ENCODE data around the gene FIBP. TPM values are rescaled to one million over a fixed set of nuclear protein-coding genes. Genes with fewer than 3 reads are reported as not detected.
A peak's percentile ranks its signal among the peaks of the same experiment; 100 is the strongest.

FIBP gene
- total and polyA plus RNA-seq, 12 donors: 57.9 to 183 (median 72.4) TPM

- H3K9me3 ChIP-seq (replicated peaks in 1 of 3): no peaks in the 10 kb centered on the region
- TF ChIP-seq POLR2A (IDR thresholded peaks at IDR 0.05): peak in 1 of 2 donors; percentile 69
- TF ChIP-seq, protein P1, sequence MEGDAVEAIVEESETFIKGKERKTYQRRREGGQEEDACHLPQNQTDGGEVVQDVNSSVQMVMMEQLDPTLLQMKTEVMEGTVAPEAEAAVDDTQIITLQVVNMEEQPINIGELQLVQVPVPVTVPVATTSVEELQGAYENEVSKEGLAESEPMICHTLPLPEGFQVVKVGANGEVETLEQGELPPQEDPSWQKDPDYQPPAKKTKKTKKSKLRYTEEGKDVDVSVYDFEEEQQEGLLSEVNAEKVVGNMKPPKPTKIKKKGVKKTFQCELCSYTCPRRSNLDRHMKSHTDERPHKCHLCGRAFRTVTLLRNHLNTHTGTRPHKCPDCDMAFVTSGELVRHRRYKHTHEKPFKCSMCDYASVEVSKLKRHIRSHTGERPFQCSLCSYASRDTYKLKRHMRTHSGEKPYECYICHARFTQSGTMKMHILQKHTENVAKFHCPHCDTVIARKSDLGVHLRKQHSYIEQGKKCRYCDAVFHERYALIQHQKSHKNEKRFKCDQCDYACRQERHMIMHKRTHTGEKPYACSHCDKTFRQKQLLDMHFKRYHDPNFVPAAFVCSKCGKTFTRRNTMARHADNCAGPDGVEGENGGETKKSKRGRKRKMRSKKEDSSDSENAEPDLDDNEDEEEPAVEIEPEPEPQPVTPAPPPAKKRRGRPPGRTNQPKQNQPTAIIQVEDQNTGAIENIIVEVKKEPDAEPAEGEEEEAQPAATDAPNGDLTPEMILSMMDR (IDR thresholded peaks at IDR 0.05): no peak
- peak; percentile 90 to 99 (median 96) for DNase-seq
- intact Hi-C loops (cut with DNase I): no loop called here
- peak overlapping the region; percentile 19 to 95 (median 86) for H3K27ac ChIP-seq
- 10 to 29% (median 15%) methylated on average over 2 to 13 of the region's 13 CpGs for WGBS, 4 donors
- peaks cover 0 to 4% of the 10 kb centered on the region in 2 donors for H3K36me3 ChIP-seq (replicated peaks in 1 of 2)
- no peaks in the 10 kb centered on the region for H3K27me3 ChIP-seq
- peaks cover 35 to 52% of the 10 kb centered on the region in 2 donors for H3K4me1 ChIP-seq (replicated peaks in 1 of 2)
- no peak overlapping the region for H3K4me3 ChIP-seq
These were observed 27.6 kb upstream of the FIBP start for GRCh38 chr11:65915821-65916251.

DNA sequence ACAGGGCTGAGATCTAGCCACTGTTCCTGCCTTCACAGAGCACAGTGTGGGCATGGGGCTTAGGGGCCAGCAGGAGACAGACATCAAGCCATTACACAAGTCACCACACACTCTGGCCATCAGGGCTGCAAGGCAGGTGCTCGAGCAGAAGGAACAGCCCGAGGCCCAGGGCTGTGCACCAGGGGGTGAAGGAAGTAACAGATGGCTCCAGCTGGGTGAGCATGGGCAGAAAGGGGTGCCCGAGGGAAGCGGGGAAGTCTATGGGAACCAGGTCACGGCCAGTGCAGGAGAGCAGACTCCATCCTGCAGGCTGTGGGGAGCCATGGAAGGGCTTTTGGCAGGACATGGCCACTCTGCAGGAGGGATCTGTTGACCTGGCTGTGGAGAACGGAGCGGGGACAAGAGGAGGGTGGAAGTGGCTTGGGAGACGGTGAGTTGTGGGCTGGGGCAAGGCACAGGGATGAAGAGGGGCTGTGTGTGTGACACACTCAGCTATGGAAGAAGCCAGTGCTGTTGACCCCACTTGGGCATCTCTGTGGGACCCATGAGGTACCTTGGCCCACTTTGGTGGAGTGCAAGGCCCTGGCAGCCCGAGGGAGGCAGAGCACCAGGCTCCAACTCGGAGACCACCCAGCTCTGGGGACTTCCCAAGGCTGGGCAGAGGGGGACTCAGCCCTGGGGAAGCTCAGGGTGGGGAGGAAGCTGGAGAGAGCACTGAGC lies 27.0 kb upstream of the FIBP start:
- peak in 2 of 7 donors; percentile 32 to 39 for DNase-seq
- Histone ChIP-seq H3K4me3 (no peak overlapping the region), H3K27me3 (no peaks in the 10 kb centered on the region), H3K36me3 (replicated peaks in 1 of 2) (no peaks in the 10 kb centered on the region), H3K4me1 (replicated peaks in 1 of 2) (peaks cover 31 to 47% of the 10 kb centered on the region in 2 donors), H3K9me3 (replicated peaks in 1 of 3) (no peaks in the 10 kb centered on the region), H3K27ac (peak overlapping the region in 4 of 5 donors; percentile 64 to 95 (median 89))
- intact Hi-C loops (cut with DNase I): no loop called here
- TF ChIP-seq POLR2A (IDR thresholded peaks at IDR 0.05): no peak
- TF ChIP-seq, protein P1 (IDR thresholded peaks at IDR 0.05): no peak
- 44 to 58% (median 47%) methylated on average over 8 to 10 of the region's 10 CpGs for WGBS, 4 donors

GRCh38 chr11:65912845-65913244 lies 24.6 kb upstream of the FIBP start:
- Histone ChIP-seq H3K27me3 (no peaks in the 10 kb centered on the region), H3K4me1 (replicated peaks in 1 of 2) (peaks cover 23 to 38% of the 10 kb centered on the region in 2 donors), H3K9me3 (replicated peaks in 1 of 3) (no peaks in the 10 kb centered on the region), H3K4me3 (no peak overlapping the region), H3K27ac (no peak overlapping the region), H3K36me3 (replicated peaks in 1 of 2) (no peaks in the 10 kb centered on the region)
- intact Hi-C loops (cut with DNase I): no loop called here
- TF ChIP-seq, protein P1 (IDR thresholded peaks at IDR 0.05): no peak
- TF ChIP-seq POLR2A (IDR thresholded peaks at IDR 0.05): no peak
- DNase-seq: no peak
- 55 to 76% (median 62%) methylated on average over 4 of the region's 4 CpGs for WGBS, 4 donors

DNA sequence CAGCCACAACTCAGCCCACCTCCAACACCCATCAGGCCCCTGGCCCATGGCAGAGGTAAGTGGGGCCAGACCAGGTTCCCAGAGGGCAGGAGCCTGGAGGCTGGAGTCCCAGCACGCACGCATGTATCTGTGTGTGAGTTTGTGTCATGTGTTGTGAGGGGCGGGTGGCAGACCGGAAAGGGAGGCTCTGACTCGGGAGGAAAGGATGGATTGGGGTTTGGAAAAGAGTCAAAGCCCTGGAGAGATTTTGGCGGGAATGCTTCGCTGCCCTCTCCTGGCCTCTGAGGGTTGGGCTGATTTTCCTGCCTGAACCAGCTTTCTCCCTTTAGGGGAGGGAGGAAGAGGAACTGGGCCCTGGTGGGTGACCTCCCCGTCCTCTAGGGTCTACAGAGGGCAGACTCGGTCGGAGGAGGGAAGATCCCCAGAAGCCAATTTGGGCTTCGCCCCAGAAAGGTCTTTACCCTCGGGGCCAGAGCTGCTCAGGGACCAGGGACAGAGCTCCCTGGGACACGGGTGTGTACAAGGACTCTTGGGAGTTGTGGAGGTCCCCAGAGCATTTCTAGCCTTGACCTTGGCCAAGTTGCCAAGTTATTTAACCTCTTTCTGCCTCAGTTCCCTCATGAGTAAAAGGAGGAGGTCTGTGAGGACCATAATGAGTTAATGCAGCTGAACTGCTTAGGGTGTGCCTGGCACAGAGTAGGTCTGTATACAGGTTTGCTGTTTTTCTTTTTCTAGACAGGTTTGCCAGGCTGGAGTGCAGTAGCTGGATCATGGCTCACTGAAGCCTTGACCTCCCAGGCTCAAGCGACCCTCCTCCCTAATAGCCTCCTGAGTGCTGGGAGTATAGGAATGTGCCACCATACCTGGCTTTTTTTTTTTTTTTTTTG lies 23.7 kb upstream of the FIBP start:
- no peaks in the 10 kb centered on the region for H3K9me3 ChIP-seq (replicated peaks in 1 of 3)
- WGBS, 4 donors: 12 to 17% (median 16%) methylated on average over 9 to 14 of the region's 14 CpGs
- H3K36me3 ChIP-seq (replicated peaks in 1 of 2): no peaks in the 10 kb centered on the region
- TF ChIP-seq, protein P1 (IDR thresholded peaks at IDR 0.05): peak in 2 of 6 experiments; percentile 22
- no peak for TF ChIP-seq POLR2A (IDR thresholded peaks at IDR 0.05)
- H3K27ac ChIP-seq: peak overlapping the region in 2 of 5 donors; percentile 34 to 75
- H3K4me3 ChIP-seq: no peak overlapping the region
- peak in 6 of 7 donors; percentile 23 to 52 (median 48) for DNase-seq
- intact Hi-C loops (cut with DNase I): no loop called here
- H3K27me3 ChIP-seq: no peaks in the 10 kb centered on the region
- peaks cover 15 to 28% of the 10 kb centered on the region in 2 donors for H3K4me1 ChIP-seq (replicated peaks in 1 of 2)
